Cardiac fibroblast (primary cell): Measurements from ENCODE around the gene ASTN2.

ENCODE experiments used
- DNase-seq, 2 donors: peaks; one replicate each; pipeline versions ENCODE4 v3.0.0 to v3.0.0-alpha.2; 2010; ENCODE audit warnings: low read depth in 2 of 2
- H3K4me3 ChIP-seq, 2 donors: replicated peaks in 1 of 2; 1 replicate in 1 of 2; 2 replicates in 1 of 2; pipeline ENCODE4 v1.5.1; 2011; ENCODE audit warnings: low read depth in 2 of 2, low read length in 2 of 2, mild to moderate bottlenecking in 2 of 2, moderate library complexity in 1 of 2
- CTCF ChIP-seq: IDR thresholded peaks from one replicate; pipeline ENCODE4 v1.5.1; 2011; ENCODE audit warnings: low read depth, mild to moderate bottlenecking, low read length, inconsistent platforms

Gene ASTN2

GRCh38 chr9:116479967-116480366 is 934.9 kb downstream of the ASTN2 start:
- no peak overlapping the region for H3K4me3 ChIP-seq
- no peak for DNase-seq
- no peak for TF ChIP-seq CTCF

GRCh38 chr9:116479056-116479544 is 935.8 kb downstream of the ASTN2 start:
- no peak overlapping the region for H3K4me3 ChIP-seq
- peak in 1 of 2 donors; percentile 39 for DNase-seq
- no peak for TF ChIP-seq CTCF

- H3K4me3 ChIP-seq, result no peak overlapping the region
- no peak for DNase-seq
- no peak for TF ChIP-seq CTCF
These were observed 937.2 kb downstream of the ASTN2 start for GRCh38 chr9:116477584-116478141.

GRCh38 chr9:116476935-116477381 is 937.9 kb downstream of the ASTN2 start:
- no peak for TF ChIP-seq CTCF
- no peak overlapping the region for H3K4me3 ChIP-seq
- peak in 1 of 2 donors; percentile 48 for DNase-seq

GRCh38 chr9:116476002-116476401 is 938.9 kb downstream of the ASTN2 start:
- no peak for DNase-seq
- no peak for TF ChIP-seq CTCF
- H3K4me3 ChIP-seq, result no peak overlapping the region

- TF ChIP-seq CTCF, result no peak
- peak; percentile 41 to 44 for DNase-seq
- H3K4me3 ChIP-seq, result no peak overlapping the region
These were observed 939.7 kb downstream of the ASTN2 start for GRCh38 chr9:116475201-116475600.
